K562 (cell line): ENCODE measurements around the gene LNPEP. TPM values are rescaled to one million over a fixed set of nuclear protein-coding genes. Genes with fewer than 3 reads are reported as not detected.

Experiments used
- ARID1B ChIP-seq: fragments of 450-650 bp; IDR thresholded peaks from 2 replicates; pipeline ENCODE4 v1.6.1; 2016; ENCODE audit warnings: antibody characterized with exemption, mild to moderate bottlenecking, inconsistent platforms
- BRCA1 ChIP-seq, 2 experiments: fragments of 450-650 bp in 1 of 2; sonication (generic) in 1 of 2; formaldehyde crosslinking in 1 of 2; IDR thresholded peaks; 2 replicates each; pipeline versions ENCODE4 v1.5.0 to v1.6.1; 2017 to 2020; ENCODE audit warnings: mild to moderate bottlenecking in 1 of 2, missing genetic modification reagents in 1 of 2
- DACH1 ChIP-seq: fragments of 450-650 bp; IDR thresholded peaks from 2 replicates; pipeline ENCODE4 v1.6.1; 2018; ENCODE audit not compliant: partially characterized antibody
- EZH2 ChIP-seq: IDR thresholded peaks from 2 replicates; pipeline ENCODE4 v1.6.1; 2012; ENCODE audit warnings: low read depth, mild to moderate bottlenecking, inconsistent platforms, low read length, borderline replicate concordance
- FOXM1 ChIP-seq, 2 experiments: fragments of 450-650 bp in 1 of 2; sonication (generic) in 1 of 2; formaldehyde crosslinking in 1 of 2; IDR thresholded peaks; 2 replicates each; pipeline versions ENCODE4 v1.6.1 to v1.9.0; 2017 to 2022; ENCODE audit warnings: low read depth in 2 of 2, mild to moderate bottlenecking in 2 of 2, missing genetic modification reagents in 1 of 2, moderate library complexity in 1 of 2
- JUNB ChIP-seq: fragments of 450-650 bp; formaldehyde crosslinking; conservative IDR thresholded peaks from 2 replicates; pipeline ENCODE4 v1.4.0; 2020; ENCODE audit warnings: mild to moderate bottlenecking
- NFATC3 ChIP-seq: fragments of 450-650 bp; IDR thresholded peaks from 2 replicates; pipeline ENCODE4 v1.6.1; 2017; ENCODE audit warnings: mild to moderate bottlenecking
- NFXL1 ChIP-seq: fragments of 450-650 bp; formaldehyde crosslinking; IDR thresholded peaks from 2 replicates; pipeline ENCODE4 v1.4.0; 2021; ENCODE audit warnings: mild to moderate bottlenecking
- POLR2B ChIP-seq: fragments of 450-650 bp; IDR thresholded peaks from 2 replicates; pipeline ENCODE4 v1.6.1; 2018; ENCODE audit warnings: low read depth; ENCODE audit not compliant: partially characterized antibody
- SIRT6 ChIP-seq: IDR thresholded peaks from one replicate; pipeline ENCODE4 v1.6.1; 2012; ENCODE audit warnings: low read depth, mild to moderate bottlenecking, control low read depth, inconsistent platforms, low read length, moderate library complexity
- SMARCB1 ChIP-seq: IDR thresholded peaks from 2 replicates; pipeline ENCODE4 v1.6.1; 2011; ENCODE audit warnings: improper control_type of control experiment, low read depth; ENCODE audit not compliant: insufficient read length
- SRF ChIP-seq, 2 experiments: fragments of 250-450, 450-650 bp in 1 of 2; sonication (Bioruptor Pico) in 1 of 2; sonication (generic) in 1 of 2; formaldehyde crosslinking; IDR thresholded peaks; 2 replicates each; pipeline versions ENCODE4 v1.5.0 to v1.5.1; 2020 to 2022; ENCODE audit warnings: mild to moderate bottlenecking in 1 of 2, missing genetic modification reagents in 1 of 2
- ZEB2 ChIP-seq: fragments of 450-650 bp; IDR thresholded peaks from 2 replicates; pipeline ENCODE4 v1.6.1; 2016
- ZNF3 ChIP-seq: fragments of 250-450 bp; sonication (Bioruptor Pico); IDR thresholded peaks from 2 replicates; pipeline ENCODE4 v1.5.0; 2021; ENCODE audit warnings: mild to moderate bottlenecking, moderate library complexity
- ZSCAN32 ChIP-seq: fragments of 450-650 bp; formaldehyde crosslinking; IDR thresholded peaks from 2 replicates; pipeline ENCODE4 v1.4.0; 2020; ENCODE audit warnings: mild to moderate bottlenecking, moderate library complexity
- polyA plus RNA-seq, 8 experiments: library from polyadenylated mRNA; depleted of rRNA in 4 of 8; stranded (reverse) in 5 of 8; unstranded in 3 of 8; fragments of >200 nt; fragmentation: Nextera tagmentation in 2 of 8; fragmentation: Illumina TruSeq in 1 of 8; extraction: Ambion mirVana in 2 of 8; extraction: Trizol in 1 of 8; gene quantifications; 2 replicates each; pipeline versions ENCODE4 v1.2.1 to v1.2.3, GENCODE V29; 2011 to 2014; ENCODE audit warnings: inconsistent platforms in 1 of 8, missing spikeins in 1 of 8
- total RNA-seq, 7 experiments: library from RNA; depleted of rRNA in 6 of 7; stranded (reverse); fragments of >200 nt in 6 of 7; fragmentation: Illumina TruSeq in 2 of 7; extraction: Trizol in 2 of 7; gene quantifications; 2 replicates each; pipeline versions ENCODE4 v1.2.1 to v1.2.3, GENCODE V29; 2011 to 2021; ENCODE audit warnings: low replicate concordance in 1 of 7
- TF ChIP-seq, protein P1 (sequence below): fragments of 450-650 bp; IDR thresholded peaks from 2 replicates; pipeline ENCODE4 v1.6.1; 2014; ENCODE audit warnings: low read depth, mild to moderate bottlenecking, moderate library complexity, borderline replicate concordance
- TF ChIP-seq, protein P2 (sequence below), 2 experiments: IDR thresholded peaks; 2 replicates each; pipeline ENCODE4 v1.6.1; 2011; ENCODE audit warnings: borderline replicate concordance in 1 of 2, control low read depth in 1 of 2, low read depth in 1 of 2, low read length in 1 of 2, mild to moderate bottlenecking in 1 of 2, mixed read lengths in 1 of 2, moderate library complexity in 1 of 2; ENCODE audit not compliant: insufficient read depth in 1 of 2, insufficient read length in 1 of 2, poor library complexity in 1 of 2, severe bottlenecking in 1 of 2; ENCODE audit errors: extremely low read depth in 1 of 2
- TF ChIP-seq, protein P3 (sequence below): fragments of 450-650 bp; formaldehyde crosslinking; conservative IDR thresholded peaks from 2 replicates; pipeline ENCODE4 v1.4.0; 2022; ENCODE audit warnings: mild to moderate bottlenecking, missing genetic modification characterization
- TF ChIP-seq, protein P4 (sequence below): sonication (generic); IDR thresholded peaks from 2 replicates; pipeline ENCODE4 v1.6.1; 2016
- TF ChIP-seq, protein P5 (sequence below): fragments of 250-450 bp; sonication (Bioruptor Pico); IDR thresholded peaks from 2 replicates; pipeline ENCODE4 v1.8.0; 2021; ENCODE audit warnings: borderline replicate concordance, mild to moderate bottlenecking, moderate library complexity; ENCODE audit not compliant: poor library complexity, severe bottlenecking

LNPEP gene
- total and polyA plus RNA-seq, 9 of the 15 experiments (the other 6 are each of a cell fraction or from before 2014, with no cell fraction given), result 2.6 to 27.9 (median 11.2) TPM

DNA sequence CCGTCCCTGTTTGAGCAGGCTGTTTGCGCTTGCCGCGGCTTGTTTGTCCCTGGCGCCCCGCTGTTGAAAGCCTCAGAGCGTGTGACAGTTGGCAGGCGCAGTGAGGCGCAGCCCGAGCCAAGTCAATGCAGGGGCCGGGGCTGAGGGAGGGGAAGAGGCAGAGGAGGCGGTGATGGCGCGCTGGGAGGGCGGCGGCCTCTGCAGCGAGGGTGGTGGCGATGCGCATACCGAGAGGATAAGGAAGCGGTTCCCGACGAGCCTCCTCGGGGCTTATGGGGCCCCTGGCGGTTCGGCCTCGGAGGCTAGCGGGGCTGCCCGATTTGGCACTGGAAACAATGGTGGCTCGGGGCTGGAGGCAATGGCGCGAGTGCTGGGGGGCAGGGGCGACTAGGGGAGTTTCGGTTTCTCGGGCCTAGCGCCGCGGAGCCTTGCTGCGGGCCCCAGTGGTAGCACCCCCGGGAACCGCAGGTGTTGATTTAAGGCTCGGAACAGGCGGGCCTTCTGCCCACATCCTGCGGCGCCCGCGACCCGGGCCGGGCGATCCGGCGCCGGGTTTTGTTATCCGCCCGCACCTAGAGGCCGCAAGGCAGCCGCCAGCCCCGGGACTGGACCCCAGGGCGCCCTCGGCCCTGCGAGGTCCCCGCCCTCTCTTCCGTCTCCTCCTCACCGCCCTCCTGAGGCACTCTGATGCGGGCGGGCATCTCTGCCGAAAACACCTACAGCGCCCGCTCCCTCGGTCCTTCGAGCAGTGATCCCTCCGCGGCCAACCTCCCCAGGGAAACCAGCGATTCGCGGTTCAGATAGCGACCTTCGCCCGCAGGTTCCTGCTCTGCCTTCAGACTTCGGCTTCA is 947 bp upstream of the LNPEP start (continued):
- TF ChIP-seq, protein P1, sequence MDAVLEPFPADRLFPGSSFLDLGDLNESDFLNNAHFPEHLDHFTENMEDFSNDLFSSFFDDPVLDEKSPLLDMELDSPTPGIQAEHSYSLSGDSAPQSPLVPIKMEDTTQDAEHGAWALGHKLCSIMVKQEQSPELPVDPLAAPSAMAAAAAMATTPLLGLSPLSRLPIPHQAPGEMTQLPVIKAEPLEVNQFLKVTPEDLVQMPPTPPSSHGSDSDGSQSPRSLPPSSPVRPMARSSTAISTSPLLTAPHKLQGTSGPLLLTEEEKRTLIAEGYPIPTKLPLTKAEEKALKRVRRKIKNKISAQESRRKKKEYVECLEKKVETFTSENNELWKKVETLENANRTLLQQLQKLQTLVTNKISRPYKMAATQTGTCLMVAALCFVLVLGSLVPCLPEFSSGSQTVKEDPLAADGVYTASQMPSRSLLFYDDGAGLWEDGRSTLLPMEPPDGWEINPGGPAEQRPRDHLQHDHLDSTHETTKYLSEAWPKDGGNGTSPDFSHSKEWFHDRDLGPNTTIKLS, result no peak; the same call in 1 of the 2 replicates
- peak; percentile 14; the same call in 1 of the 2 replicates for TF ChIP-seq ZEB2
- TF ChIP-seq EZH2, result no peak
- peak; percentile 56 for TF ChIP-seq POLR2B
- TF ChIP-seq SIRT6, result no peak
- TF ChIP-seq JUNB (CRISPR knock-in tag), result no peak
- TF ChIP-seq ZNF3 (CRISPR knock-in tag), result no peak
- TF ChIP-seq, protein P2, sequence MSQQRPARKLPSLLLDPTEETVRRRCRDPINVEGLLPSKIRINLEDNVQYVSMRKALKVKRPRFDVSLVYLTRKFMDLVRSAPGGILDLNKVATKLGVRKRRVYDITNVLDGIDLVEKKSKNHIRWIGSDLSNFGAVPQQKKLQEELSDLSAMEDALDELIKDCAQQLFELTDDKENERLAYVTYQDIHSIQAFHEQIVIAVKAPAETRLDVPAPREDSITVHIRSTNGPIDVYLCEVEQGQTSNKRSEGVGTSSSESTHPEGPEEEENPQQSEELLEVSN (IDR thresholded peaks at IDR 0.05; ENCODE audit: borderline replicate concordance in 1 of 2, extremely low read depth in 1 of 2, insufficient read depth in 1 of 2, insufficient read length in 1 of 2, low read depth in 1 of 2, low read length in 1 of 2, poor library complexity in 1 of 2, severe bottlenecking in 1 of 2), result peak; percentile 73 to 86
- TF ChIP-seq, protein P3, sequence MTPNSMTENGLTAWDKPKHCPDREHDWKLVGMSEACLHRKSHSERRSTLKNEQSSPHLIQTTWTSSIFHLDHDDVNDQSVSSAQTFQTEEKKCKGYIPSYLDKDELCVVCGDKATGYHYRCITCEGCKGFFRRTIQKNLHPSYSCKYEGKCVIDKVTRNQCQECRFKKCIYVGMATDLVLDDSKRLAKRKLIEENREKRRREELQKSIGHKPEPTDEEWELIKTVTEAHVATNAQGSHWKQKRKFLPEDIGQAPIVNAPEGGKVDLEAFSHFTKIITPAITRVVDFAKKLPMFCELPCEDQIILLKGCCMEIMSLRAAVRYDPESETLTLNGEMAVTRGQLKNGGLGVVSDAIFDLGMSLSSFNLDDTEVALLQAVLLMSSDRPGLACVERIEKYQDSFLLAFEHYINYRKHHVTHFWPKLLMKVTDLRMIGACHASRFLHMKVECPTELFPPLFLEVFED (CRISPR knock-in tag), result no peak
- TF ChIP-seq ZSCAN32 (CRISPR knock-in tag), result no peak
- TF ChIP-seq NFXL1 (CRISPR knock-in tag), result no peak
- TF ChIP-seq NFATC3, result no peak
- TF ChIP-seq, protein P4, sequence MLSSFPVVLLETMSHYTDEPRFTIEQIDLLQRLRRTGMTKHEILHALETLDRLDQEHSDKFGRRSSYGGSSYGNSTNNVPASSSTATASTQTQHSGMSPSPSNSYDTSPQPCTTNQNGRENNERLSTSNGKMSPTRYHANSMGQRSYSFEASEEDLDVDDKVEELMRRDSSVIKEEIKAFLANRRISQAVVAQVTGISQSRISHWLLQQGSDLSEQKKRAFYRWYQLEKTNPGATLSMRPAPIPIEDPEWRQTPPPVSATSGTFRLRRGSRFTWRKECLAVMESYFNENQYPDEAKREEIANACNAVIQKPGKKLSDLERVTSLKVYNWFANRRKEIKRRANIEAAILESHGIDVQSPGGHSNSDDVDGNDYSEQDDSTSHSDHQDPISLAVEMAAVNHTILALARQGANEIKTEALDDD, result 0 out of 2 replicates have a peak, but pooled peaks have one; percentile 12
- peak; percentile 47; the same call in 1 of the 2 replicates for TF ChIP-seq FOXM1 (IDR thresholded peaks at IDR 0.05; ENCODE audit: low read depth)
- no peak for TF ChIP-seq FOXM1 (CRISPR knock-in tag; IDR thresholded peaks at IDR 0.05; ENCODE audit: low read depth)
- TF ChIP-seq, protein P5, sequence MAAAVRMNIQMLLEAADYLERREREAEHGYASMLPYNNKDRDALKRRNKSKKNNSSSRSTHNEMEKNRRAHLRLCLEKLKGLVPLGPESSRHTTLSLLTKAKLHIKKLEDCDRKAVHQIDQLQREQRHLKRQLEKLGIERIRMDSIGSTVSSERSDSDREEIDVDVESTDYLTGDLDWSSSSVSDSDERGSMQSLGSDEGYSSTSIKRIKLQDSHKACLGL, result no peak
- TF ChIP-seq BRCA1 (IDR thresholded peaks at IDR 0.05), result no peak
- TF ChIP-seq BRCA1 (CRISPR knock-in tag; IDR thresholded peaks at IDR 0.05), result no peak
- no peak; a peak in 1 of 4 replicates for TF ChIP-seq SRF (CRISPR knock-in tag; IDR thresholded peaks at IDR 0.05)
- peak; percentile 23 for TF ChIP-seq SMARCB1
- TF ChIP-seq ARID1B, result peak; percentile 54; the same call in 1 of the 2 replicates
- TF ChIP-seq DACH1, result no peak
